T-helper 1 cell (primary cell): Measurements from ENCODE around the gene GLIS1.

ENCODE experiments used
- DNase-seq, 5 donors: peaks; one replicate each; pipeline ENCODE4 v3.0.0-alpha.2; 2012 to 2020

GLIS1 gene

DNA sequence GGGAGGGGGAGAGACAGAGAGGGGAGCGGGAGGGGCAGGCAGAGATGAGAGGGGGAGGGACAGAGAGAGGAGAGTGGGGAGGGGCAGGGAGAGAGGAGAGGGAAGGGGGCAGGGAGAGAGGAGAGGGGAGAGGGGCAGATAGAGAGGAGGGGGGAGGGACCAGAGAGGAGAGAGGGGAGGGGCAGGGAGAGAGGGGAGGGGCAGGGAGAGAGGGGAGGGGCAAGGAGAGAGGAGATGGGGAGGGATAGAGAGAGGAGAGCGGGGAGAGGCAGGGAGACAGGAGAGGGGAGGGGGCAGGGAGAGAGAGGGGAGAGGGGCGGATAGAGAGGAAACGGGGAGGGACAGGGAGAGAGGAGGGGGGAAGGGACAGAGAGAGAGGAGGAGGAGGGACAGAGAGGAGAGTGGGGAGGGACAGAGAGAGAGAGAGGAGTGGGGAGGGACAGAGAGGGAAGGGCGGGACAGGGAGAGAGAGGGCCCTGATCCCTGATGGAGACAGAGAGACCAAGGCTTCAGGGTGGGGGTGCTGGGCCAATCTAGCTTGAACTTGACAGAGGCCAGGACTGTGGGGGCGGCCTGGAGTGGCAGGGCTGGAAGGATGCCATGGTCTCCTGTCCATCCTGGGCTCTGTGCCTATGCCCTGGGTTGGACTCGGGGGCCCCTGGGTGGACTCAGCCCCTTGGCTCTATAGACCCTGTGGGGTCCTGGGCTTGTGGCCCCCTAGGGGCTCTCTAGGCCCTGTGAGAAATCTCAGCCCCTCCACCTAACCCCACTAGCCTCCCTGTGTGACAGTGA is 236.1 kb downstream of the GLIS1 start:
- no peak for DNase-seq

- no peak for DNase-seq
Observed at GRCh38 chr1:53501065-53502005, 237.6 kb downstream of the GLIS1 start.

GRCh38 chr1:53500204-53501064 is 238.5 kb downstream of the GLIS1 start:
- no peak for DNase-seq

DNA sequence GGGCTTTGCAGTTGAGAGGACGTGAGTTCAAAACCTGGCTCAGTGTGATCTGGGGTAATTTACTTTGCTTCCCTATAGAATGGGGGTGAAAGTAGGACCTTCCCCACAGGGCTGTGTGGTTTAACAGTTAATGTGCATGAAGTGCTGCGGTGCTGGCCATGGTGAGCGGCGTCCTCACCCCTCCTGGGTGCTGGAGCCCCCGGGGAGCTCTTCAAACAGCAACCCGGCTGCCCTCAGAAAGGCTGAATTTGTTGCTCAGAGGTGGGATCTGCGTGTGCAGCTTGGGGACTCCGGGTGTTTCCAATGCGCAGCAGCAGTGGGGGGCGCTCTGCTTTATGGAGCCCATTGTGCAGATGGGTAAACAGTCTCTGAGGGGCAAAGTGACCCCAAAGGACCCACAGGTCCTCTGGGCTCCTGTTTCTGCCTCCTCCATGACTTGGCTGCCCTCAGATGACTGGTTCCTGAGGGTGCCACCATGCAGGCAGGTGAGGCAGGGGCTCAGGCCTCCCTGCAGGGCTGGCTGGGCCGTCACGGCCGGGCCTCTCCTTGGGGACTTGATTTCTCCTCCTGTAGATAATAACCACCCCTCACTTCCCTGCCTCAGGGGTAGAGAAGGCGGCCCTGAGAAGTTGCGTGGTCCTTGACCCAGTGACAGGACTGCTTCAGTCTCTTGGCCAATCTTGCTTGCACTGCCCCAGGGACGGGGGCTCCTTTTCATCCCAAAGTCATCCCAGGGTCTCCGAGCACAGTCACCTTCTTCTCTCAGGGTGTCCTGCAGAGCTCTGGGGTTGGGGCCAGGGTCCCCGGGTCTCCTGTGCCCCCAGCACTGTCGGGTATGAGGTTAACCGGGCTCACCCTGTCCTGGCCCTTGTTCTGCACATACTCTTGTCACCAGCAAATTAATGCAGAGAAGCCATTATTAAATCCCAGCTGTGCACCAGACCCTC is 239.4 kb downstream of the GLIS1 start:
- DNase-seq = no peak

DNA sequence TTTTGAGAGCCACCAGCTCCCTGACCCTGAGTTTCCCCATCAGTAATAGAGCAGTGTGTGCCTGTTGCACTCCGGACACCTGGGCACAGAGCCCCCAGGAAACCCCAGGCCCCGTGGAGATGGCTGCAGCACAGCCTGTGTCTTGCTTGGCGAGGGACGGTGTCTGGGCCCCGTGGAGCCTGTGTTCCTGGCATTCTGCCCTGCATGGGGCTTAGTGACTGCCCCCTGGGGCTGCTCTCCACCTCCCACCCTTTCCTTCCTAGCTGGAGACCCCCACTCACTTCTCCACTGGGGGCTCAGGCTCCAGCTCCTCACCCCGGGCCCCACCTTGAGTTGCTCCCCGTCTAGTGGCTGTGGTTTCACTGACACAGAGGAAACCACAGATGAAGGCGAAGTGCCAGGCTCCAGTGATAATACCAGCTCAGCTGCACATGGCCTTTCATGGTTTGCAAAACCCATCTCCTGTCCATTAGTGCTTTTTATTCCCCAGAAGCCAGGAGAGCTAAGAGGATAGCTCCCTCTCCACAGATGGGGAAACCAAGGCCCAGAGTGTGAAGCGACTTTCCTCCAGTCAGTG is 240.3 kb downstream of the GLIS1 start:
- no peak for DNase-seq

- no peak for DNase-seq
Observed at GRCh38 chr1:53495633-53496345, 243.2 kb downstream of the GLIS1 start.

- DNase-seq = no peak
Observed at GRCh38 chr1:53490351-53490750, 248.6 kb downstream of the GLIS1 start.

- no peak for DNase-seq
Observed at GRCh38 chr1:53486395-53487026, 252.5 kb downstream of the GLIS1 start.

- peak in 4 of 5 donors; percentile 30 to 56 (median 40) for DNase-seq
Observed at GRCh38 chr1:53485478-53486394, 253.2 kb downstream of the GLIS1 start.

- no peak for DNase-seq
Observed at GRCh38 chr1:53484705-53485477, 254.1 kb downstream of the GLIS1 start.

DNA sequence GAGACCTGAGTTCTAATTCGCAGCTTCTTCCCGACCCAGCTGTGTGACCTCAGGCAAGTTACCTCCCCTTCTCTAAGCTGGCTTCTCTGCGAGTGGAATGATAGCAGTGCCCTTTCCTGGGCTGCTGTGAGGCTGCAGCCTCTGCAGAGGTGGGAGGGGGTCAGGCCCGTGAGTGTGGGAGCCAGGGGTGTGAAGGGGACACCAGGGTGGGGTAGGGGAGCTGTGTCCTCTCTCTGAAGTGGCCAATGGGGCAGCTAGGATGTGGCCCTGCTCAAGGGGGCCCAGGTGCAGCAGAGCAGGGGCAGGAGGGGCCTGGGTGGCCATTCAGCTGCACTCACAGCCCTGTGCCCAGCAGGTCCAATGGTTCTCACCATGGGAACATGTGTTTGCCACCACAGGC is 255.3 kb downstream of the GLIS1 start:
- no peak for DNase-seq

DNA sequence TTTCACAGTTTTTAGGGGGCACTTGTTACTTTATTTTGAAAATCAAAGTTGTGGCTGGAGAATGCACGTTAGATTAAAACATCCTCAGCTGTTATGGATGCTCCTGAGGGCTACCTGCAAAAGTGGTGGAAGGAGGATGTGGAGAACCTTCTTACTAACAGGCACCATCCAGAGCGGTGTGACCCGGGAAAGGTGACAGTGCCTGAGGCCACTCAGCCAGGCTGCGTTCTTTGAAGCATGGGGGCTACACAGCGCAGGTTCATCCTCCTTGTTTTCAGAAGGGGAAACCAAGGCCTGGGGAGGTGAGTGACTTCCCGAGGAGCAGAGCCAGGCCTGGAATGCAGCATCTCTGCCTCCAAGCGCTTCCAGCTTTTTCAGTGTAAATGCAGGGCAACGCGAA is 255.8 kb downstream of the GLIS1 start:
- DNase-seq = no peak

DNA sequence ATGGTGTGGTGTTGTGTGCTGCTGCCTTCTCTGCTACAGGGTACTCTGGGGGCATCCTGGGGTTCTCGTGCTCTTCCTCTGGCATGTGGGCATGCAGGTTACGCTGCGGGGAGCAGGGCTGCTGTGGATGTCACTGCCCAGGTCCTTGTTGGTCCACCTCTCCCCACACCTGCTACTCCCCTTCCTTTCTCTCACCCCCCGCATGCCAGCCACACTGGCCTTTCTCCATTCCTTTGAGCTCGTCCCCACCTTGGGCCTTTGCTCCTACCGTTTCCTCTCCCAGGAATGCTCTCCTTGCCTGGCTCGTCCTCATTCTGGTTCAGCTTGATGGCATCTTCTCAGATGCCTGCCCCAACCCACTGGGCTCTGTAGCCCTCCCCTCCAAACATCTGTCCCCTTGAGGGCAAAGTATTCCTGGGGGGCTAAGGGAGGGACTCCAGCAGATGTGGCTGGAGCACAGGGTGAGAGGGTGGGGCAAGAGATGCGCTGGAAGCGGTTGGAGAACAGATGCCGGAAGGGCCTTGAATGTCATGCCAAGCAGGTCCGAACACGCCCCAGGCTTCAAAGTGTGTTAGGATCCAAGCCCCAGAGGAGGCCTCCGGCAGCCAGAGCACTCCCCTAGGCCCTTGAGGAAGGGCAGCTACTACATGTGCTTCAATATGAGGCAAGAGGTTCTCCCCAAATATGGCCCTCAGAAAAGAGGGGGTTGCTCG is 256.4 kb downstream of the GLIS1 start:
- DNase-seq = no peak

DNA sequence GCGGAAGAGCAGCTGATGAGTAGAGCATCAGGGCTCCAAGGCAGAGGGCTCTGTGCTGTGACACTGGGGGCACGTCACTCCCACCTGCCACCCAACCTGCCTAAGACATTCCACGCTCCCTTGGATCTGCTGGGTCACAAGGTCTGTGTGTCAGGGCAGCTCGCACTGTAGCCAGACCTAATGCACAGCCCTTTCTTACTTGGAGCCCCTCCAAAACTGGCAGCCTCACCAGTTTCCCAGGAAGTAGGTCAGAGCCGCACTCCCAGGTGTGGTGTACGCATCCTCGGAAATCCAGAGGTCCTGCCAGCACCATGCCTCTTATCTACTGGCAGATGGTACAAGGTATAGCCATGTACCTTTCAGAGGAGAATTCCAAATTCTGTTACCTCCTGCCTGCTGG is 257.5 kb downstream of the GLIS1 start:
- no peak for DNase-seq

DNA sequence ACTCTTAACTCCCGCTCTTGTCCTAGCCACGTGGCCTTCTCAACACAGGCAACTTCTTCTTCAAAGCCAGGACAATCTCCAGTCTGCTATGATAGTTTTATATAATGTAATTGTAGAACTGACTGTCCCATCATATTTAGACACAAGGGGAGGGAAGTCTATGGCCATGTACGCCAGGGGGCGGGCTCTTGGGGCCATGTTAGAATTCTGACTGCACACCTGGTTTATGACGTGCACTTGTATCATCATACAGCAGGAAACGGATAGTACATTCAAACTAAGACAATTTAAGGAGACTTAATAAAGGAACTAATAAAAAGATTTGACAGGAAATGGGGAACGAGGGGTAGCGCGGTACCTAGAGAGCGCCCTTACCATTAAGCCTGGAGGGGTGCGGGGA is 258.3 kb downstream of the GLIS1 start:
- no peak for DNase-seq

DNA sequence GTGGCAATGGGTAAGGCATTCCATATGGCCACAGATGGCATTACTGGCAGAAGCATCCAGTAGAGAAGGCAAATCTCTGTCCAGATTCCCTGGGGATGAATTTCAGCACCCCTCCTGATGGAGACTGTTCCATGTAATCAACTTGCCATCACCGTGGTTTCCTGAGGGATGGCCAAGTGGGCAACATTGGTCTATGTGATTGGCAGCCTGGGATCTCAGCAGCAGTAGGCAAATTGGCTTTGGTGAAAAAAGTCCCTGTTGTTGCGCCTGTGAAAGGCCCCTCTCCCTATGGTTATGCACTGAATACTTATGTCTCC is 260.5 kb downstream of the GLIS1 start:
- no peak for DNase-seq

DNA sequence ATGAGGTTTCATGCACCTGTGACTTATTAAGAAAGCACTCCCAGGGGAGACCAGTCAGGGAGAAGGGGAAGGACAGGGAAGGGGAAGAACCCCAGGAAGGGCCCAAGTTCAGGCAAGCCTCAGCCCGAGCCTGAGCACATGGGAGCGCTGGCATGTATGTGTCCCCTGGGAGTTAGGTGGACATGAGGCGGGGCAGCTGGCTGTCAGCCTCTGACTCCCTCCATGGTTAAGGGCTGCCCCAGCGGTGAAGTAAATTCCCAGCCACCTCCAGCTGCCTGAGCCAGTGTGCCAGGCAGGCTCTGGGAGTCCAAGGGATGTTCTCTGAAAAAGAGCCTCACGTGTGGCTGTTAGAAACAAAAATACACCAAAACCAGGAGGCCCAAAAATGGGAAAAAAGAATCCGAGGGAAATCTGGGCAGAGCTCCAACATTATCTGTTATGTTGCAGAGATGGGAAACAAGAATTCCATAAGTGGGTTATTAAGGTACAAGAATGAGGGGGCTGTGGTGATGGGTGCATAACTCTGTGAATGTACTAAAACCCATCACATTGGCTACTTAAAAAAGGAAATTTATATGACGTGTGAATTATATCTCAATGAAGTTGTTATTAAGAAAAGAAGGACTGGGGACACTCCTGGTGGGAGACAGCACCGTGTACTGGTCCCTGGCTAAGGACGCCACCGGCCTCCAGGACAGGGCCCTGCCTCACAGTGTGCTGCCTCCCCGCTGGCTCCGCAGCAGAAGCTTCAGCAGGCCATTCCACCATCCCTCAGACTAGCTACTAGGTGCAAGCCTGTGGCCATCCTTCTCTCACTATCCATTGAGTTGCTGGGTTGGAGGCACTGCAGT is 261.1 kb downstream of the GLIS1 start:
- no peak for DNase-seq
